Measurements from ENCODE around the gene CTIF. TPM values are rescaled to one million over a fixed set of nuclear protein-coding genes. Genes with fewer than 3 reads are reported as not detected.

The CTIF gene
- total RNA-seq, 1 experiment from 2014 or later: 95.8 TPM

DNA sequence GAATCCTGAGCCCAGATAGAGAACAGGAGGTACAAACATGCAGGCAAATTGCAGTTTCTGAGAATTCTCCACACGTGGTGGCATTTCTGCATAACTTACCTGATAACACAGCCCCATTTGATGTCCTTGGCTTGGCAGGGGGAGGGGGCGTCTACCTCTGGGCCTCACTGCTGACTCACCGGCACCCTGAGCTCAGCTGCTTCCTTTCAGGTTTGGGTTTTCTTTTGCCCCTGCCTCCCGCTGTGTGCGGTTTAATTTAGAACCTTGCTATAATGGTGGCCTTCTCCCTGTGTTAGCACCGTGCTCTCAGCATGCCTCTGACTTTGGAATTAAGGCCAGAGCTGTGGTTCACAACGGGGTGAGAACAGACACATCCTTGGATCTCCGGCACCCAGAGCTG lies 4.4 kb downstream of the CTIF start:
- Mint-ChIP-seq H3K9me3 (ENCODE audit: unreplicated experiment) (no peaks in the 10 kb centered on the region), H3K36me3 (ENCODE audit: insufficient read depth, unreplicated experiment) (no peaks in the 10 kb centered on the region), H3K27me3 (ENCODE audit: insufficient read depth, unreplicated experiment) (no peaks in the 10 kb centered on the region), H3K4me3 (ENCODE audit: unreplicated experiment) (no peak overlapping the region), H3K27ac (ENCODE audit: low read depth, unreplicated experiment) (peak overlapping the region; percentile 42), H3K4me1 (ENCODE audit: insufficient read depth, unreplicated experiment) (peaks cover 32% of the 10 kb centered on the region)
- POLR2A ChIA-PET: interaction anchor here (0.6 to 1.3 kb wide), 3 partner anchors 18 to 409 kb away, joined by 3 read pairs; no protein-coding TSS in a partner anchor
- no TSS peak for BruUV-seq (replicated peaks)
- DNase-seq (ENCODE audit: unreplicated experiment): peak; percentile 35
- TF ChIP-seq, protein P1, sequence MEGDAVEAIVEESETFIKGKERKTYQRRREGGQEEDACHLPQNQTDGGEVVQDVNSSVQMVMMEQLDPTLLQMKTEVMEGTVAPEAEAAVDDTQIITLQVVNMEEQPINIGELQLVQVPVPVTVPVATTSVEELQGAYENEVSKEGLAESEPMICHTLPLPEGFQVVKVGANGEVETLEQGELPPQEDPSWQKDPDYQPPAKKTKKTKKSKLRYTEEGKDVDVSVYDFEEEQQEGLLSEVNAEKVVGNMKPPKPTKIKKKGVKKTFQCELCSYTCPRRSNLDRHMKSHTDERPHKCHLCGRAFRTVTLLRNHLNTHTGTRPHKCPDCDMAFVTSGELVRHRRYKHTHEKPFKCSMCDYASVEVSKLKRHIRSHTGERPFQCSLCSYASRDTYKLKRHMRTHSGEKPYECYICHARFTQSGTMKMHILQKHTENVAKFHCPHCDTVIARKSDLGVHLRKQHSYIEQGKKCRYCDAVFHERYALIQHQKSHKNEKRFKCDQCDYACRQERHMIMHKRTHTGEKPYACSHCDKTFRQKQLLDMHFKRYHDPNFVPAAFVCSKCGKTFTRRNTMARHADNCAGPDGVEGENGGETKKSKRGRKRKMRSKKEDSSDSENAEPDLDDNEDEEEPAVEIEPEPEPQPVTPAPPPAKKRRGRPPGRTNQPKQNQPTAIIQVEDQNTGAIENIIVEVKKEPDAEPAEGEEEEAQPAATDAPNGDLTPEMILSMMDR (IDR thresholded peaks at IDR 0.05; ENCODE audit: unreplicated experiment): no peak
- CTCF ChIA-PET: interaction anchor here (0.7 to 1.2 kb wide), 2 partner anchors 68 to 95 kb away, joined by 3 read pairs; no protein-coding TSS in a partner anchor
- intact Hi-C loops (cut with micrococcal nuclease): loop anchor here (5.0 kb wide), 1 partner anchor 34 kb away; no protein-coding TSS in a partner anchor

DNA sequence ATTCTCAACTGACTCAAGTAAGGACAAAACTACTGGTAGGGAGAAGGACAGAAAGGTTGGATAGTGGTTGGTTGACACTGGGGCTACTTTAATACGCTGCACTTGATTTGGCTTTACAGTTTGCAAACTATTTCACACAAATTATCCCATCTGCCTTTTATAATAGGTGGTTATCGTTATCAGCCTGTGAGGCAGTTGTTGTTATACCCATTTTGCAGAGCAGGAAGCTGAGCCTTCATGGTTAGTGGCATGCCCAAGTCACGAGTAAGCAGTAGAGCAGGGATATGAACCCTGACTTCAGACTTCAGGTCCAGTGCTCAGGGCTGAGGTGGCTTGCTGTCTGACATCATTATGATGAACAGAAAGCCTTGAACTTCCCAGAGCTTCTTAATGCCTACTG lies 5.3 kb downstream of the CTIF start:
- ChIA-PET POLR2A (interaction anchor here (0.6 to 1.0 kb wide), 2 partner anchors 17 to 64 kb away, joined by 3 read pairs; no protein-coding TSS in a partner anchor), CTCF (interaction anchor here (0.6 to 1.2 kb wide), 2 partner anchors 51 to 69 kb away, joined by 3 read pairs; no protein-coding TSS in a partner anchor)
- Mint-ChIP-seq H3K9me3 (ENCODE audit: unreplicated experiment) (no peaks in the 10 kb centered on the region), H3K4me3 (ENCODE audit: unreplicated experiment) (no peak overlapping the region), H3K36me3 (ENCODE audit: insufficient read depth, unreplicated experiment) (no peaks in the 10 kb centered on the region), H3K4me1 (ENCODE audit: insufficient read depth, unreplicated experiment) (peaks cover 40% of the 10 kb centered on the region), H3K27ac (ENCODE audit: low read depth, unreplicated experiment) (no peak overlapping the region), H3K27me3 (ENCODE audit: insufficient read depth, unreplicated experiment) (no peaks in the 10 kb centered on the region)
- DNase-seq (ENCODE audit: unreplicated experiment): no peak
- no TSS peak for BruUV-seq (replicated peaks)
- intact Hi-C loops (cut with micrococcal nuclease): loop anchor here (5.0 kb wide), 1 partner anchor 33 kb away; no protein-coding TSS in a partner anchor
- TF ChIP-seq, protein P1 (IDR thresholded peaks at IDR 0.05; ENCODE audit: unreplicated experiment): no peak

DNA sequence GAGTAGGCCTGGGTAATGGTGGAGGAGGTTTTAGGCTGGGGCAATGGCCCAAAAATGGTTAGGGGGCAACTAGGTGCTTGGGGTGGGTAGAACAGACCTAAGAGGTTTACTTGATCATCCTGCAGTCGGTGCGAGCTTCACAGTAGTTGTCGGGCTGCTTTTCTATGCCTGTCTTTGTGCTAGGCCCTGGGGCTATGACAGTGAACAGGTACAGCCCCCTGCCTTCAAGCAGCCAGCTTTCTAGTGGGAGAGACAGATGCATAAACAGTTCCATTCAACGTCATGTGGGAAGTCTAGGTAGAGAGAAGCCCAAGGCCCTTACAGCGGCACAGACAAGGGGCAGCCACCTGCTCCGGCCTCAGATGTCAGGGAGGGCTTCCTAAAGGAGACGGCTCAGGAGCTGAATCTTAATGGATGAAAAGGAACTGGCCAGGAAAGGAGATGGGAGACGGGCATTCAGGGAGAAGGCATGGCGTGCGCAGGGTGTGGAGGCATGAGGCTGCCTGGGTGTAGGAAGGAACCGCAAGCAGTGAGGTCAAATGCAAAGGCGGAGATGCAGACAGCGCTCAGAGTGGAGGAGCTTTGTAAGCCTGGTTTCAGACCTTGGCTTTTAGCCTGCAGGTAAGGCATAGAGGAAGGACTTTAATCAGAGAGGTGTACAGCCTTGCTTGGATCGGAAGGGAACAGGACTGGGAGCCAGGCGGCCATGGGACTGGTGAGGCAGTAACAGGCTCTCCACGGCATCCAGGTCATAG lies 6.0 kb downstream of the CTIF start:
- intact Hi-C loops (cut with micrococcal nuclease): loop anchor here (5.0 kb wide), 1 partner anchor 32 kb away; no protein-coding TSS in a partner anchor
- Mint-ChIP-seq H3K36me3 (ENCODE audit: insufficient read depth, unreplicated experiment) (no peaks in the 10 kb centered on the region), H3K4me1 (ENCODE audit: insufficient read depth, unreplicated experiment) (peaks cover 44% of the 10 kb centered on the region), H3K9me3 (ENCODE audit: unreplicated experiment) (no peaks in the 10 kb centered on the region), H3K27ac (ENCODE audit: low read depth, unreplicated experiment) (no peak overlapping the region), H3K27me3 (ENCODE audit: insufficient read depth, unreplicated experiment) (no peaks in the 10 kb centered on the region), H3K4me3 (ENCODE audit: unreplicated experiment) (no peak overlapping the region)
- ChIA-PET POLR2A (no interaction called here), CTCF (interaction anchor here (0.6 to 1.2 kb wide), 4 partner anchors 52 to 120 kb away, joined by 3 read pairs; no protein-coding TSS in a partner anchor)
- DNase-seq (ENCODE audit: unreplicated experiment): no peak
- TF ChIP-seq, protein P1 (IDR thresholded peaks at IDR 0.05; ENCODE audit: unreplicated experiment): no peak
- BruUV-seq (replicated peaks): no TSS peak

DNA sequence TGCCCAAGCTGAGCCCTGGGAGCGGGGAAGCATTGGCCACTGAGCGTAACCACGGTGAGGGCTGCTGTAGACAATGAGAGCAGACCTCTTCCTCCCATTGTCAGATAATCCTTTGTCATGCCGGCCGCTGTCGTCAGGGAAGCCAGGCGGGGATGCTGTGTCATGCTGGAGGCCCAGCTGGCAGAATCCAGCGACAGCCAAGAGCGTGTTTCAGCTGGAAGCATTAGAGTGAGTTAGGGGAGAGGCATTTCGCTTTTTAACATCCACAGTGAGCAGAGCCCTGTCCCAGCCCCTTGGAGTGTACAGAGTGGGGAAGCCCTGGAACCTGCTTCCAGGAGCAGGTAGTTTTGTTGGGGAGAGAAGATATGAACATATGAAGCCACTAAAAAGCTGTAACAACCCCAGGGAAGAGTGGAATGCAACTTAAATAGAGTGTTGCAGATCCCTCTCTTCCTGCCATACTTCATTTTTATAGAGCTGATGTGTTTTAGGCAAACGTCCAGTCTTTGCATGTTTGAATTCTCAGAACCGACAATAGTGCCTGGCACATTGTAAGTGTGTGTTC lies 7.0 kb downstream of the CTIF start:
- peak; percentile 27 for DNase-seq (ENCODE audit: unreplicated experiment)
- peaks cover 49% of the 10 kb centered on the region for H3K4me1 Mint-ChIP-seq (ENCODE audit: insufficient read depth, unreplicated experiment)
- H3K9me3 Mint-ChIP-seq (ENCODE audit: unreplicated experiment): no peaks in the 10 kb centered on the region
- POLR2A ChIA-PET: no interaction called here
- H3K36me3 Mint-ChIP-seq (ENCODE audit: insufficient read depth, unreplicated experiment): no peaks in the 10 kb centered on the region
- no peaks in the 10 kb centered on the region for H3K27me3 Mint-ChIP-seq (ENCODE audit: insufficient read depth, unreplicated experiment)
- TF ChIP-seq, protein P1 (IDR thresholded peaks at IDR 0.05; ENCODE audit: unreplicated experiment): no peak
- no TSS peak for BruUV-seq (replicated peaks)
- peak overlapping the region; percentile 95 for H3K27ac Mint-ChIP-seq (ENCODE audit: low read depth, unreplicated experiment)
- peak overlapping the region; percentile 25 for H3K4me3 Mint-ChIP-seq (ENCODE audit: unreplicated experiment)
- intact Hi-C loops (cut with micrococcal nuclease): no loop called here
- CTCF ChIA-PET: interaction anchor here (0.6 to 1.1 kb wide), 3 partner anchors 10 to 611 kb away, joined by 3 to 5 read pairs (median 4); no protein-coding TSS in a partner anchor

Measured in MCF 10A (cell line).